CD14-positive monocyte (primary cell): ENCODE results near the gene CDH8. TPM values are rescaled to one million over a fixed set of nuclear protein-coding genes. Genes with fewer than 3 reads are reported as not detected.

Experiments used
- DNase-seq, 3 donors: peaks; one replicate each; pipeline ENCODE4 v3.0.0-alpha.2; 2011 to 2022
- H2AFZ ChIP-seq: 2 replicates; pipeline ENCODE4 v1.6.0; 2012; ENCODE audit warnings: mild to moderate bottlenecking, low read depth, low read length, inconsistent platforms; ENCODE audit not compliant: insufficient read depth, poor library complexity, severe bottlenecking
- H3K27ac ChIP-seq, 2 donors: 1 replicate in 1 of 2; 2 replicates in 1 of 2; pipeline ENCODE4 v1.5.1; 2012 to 2013; ENCODE audit warnings: low read length in 2 of 2, control low read depth in 1 of 2, inconsistent platforms in 1 of 2, low read depth in 1 of 2, mild to moderate bottlenecking in 1 of 2
- H3K27me3 ChIP-seq, 2 donors: one replicate each; pipeline versions ENCODE4 v1.6.0 to v1.6.1; 2011 to 2013; ENCODE audit warnings: low read length in 2 of 2; ENCODE audit not compliant: control insufficient read depth in 2 of 2, insufficient read depth in 2 of 2
- H3K36me3 ChIP-seq, 2 donors: replicated peaks in 1 of 2; 1 replicate in 1 of 2; 2 replicates in 1 of 2; pipeline versions ENCODE4 v1.5.1 to v1.6.1; 2012 to 2013; ENCODE audit warnings: low read length in 2 of 2, control low read depth in 1 of 2, inconsistent platforms in 1 of 2, mild to moderate bottlenecking in 1 of 2; ENCODE audit not compliant: insufficient read depth in 2 of 2, control insufficient read depth in 1 of 2
- H3K4me1 ChIP-seq, 2 donors: 1 replicate in 1 of 2; 2 replicates in 1 of 2; pipeline versions ENCODE4 v1.5.1 to v1.6.1; 2012 to 2013; ENCODE audit warnings: low read length in 2 of 2, control low read depth in 1 of 2, inconsistent platforms in 1 of 2, mild to moderate bottlenecking in 1 of 2, moderate library complexity in 1 of 2; ENCODE audit not compliant: insufficient read depth in 2 of 2, control insufficient read depth in 1 of 2
- H3K4me2 ChIP-seq: replicated peaks from 2 replicates; pipeline ENCODE3; 2012; ENCODE audit warnings: low read length, moderate library complexity, mild to moderate bottlenecking; ENCODE audit not compliant: poor library complexity, severe bottlenecking; ENCODE audit errors: extremely low read depth
- H3K4me3 ChIP-seq, 3 experiments: fragments of 200-600 bp in 1 of 3; sonication (generic) in 1 of 3; replicated peaks in 1 of 3; 1 replicate in 2 of 3; 2 replicates in 1 of 3; pipeline ENCODE4 v1.5.1; 2011 to 2013; ENCODE audit warnings: low read length in 3 of 3, mild to moderate bottlenecking in 3 of 3, control low read depth in 2 of 3, low read depth in 2 of 3, inconsistent platforms in 1 of 3, moderate library complexity in 1 of 3
- H3K79me2 ChIP-seq: 2 replicates; pipeline ENCODE4 v1.6.0; 2012; ENCODE audit warnings: mild to moderate bottlenecking, control low read depth, inconsistent platforms, low read length, moderate library complexity; ENCODE audit not compliant: insufficient read depth
- H3K9ac ChIP-seq: 2 replicates; pipeline ENCODE4 v1.6.0; 2017; ENCODE audit warnings: low read length, mild to moderate bottlenecking; ENCODE audit not compliant: insufficient read depth, poor library complexity, severe bottlenecking
- H3K9me3 ChIP-seq, 2 donors: replicated peaks in 1 of 2; 1 replicate in 1 of 2; 2 replicates in 1 of 2; pipeline versions ENCODE4 v1.5.1 to v1.6.1; 2012 to 2013; ENCODE audit warnings: low read length in 2 of 2, control low read depth in 1 of 2; ENCODE audit not compliant: control insufficient read depth in 1 of 2, insufficient read depth in 1 of 2
- H4K20me1 ChIP-seq: 2 replicates; pipeline ENCODE4 v1.6.0; 2012; ENCODE audit warnings: mild to moderate bottlenecking, low read length, control low read depth, moderate library complexity; ENCODE audit not compliant: insufficient read depth
- H3K27ac Mint-ChIP-seq, 7 donors: one replicate each; pipeline ENCODE4 v1.8.0; 2020; ENCODE audit warnings: mild to moderate bottlenecking in 7 of 7, mixed read lengths in 7 of 7, moderate library complexity in 6 of 7, inconsistent platforms in 2 of 7
- H3K27me3 Mint-ChIP-seq, 3 donors: one replicate each; pipeline ENCODE4 v1.8.0; 2021 to 2022; ENCODE audit warnings: low read depth in 3 of 3, mild to moderate bottlenecking in 3 of 3, mixed read lengths in 3 of 3, moderate library complexity in 3 of 3, inconsistent platforms in 1 of 3
- H3K36me3 Mint-ChIP-seq, 2 donors: one replicate each; pipeline ENCODE4 v1.8.0; 2020; ENCODE audit warnings: mixed read lengths in 2 of 2, inconsistent platforms in 1 of 2, mild to moderate bottlenecking in 1 of 2
- H3K4me1 Mint-ChIP-seq: one replicate; pipeline ENCODE4 v1.8.0; 2020; ENCODE audit warnings: mild to moderate bottlenecking, mixed read lengths
- H3K4me3 Mint-ChIP-seq, 2 donors: one replicate each; pipeline ENCODE4 v1.8.0; 2020; ENCODE audit warnings: mild to moderate bottlenecking in 2 of 2, mixed read lengths in 2 of 2, moderate library complexity in 1 of 2
- H3K9me3 Mint-ChIP-seq, 7 donors: one replicate each; pipeline ENCODE4 v1.8.0; 2020 to 2022; ENCODE audit warnings: mixed read lengths in 7 of 7, mild to moderate bottlenecking in 6 of 7, moderate library complexity in 6 of 7, inconsistent platforms in 2 of 7
- WGBS: methylation state at CpG from one replicate; pipeline ENCODE4 v1.1.5; 2013; ENCODE audit warnings: missing lambda C conversion rate; ENCODE audit not compliant: insufficient coverage; 5-methylcytosine and 5-hydroxymethylcytosine counted together
- intact Hi-C, 2 donors: fragments of 100-400 bp; cut with micrococcal nuclease; formaldehyde crosslinking; loops; one replicate each; pipeline versions ENCODE4 v1.15.0 to v1.15.1; 2023
- polyA plus RNA-seq, 3 donors: library from polyadenylated mRNA; depleted of rRNA in 1 of 3; unstranded in 2 of 3; stranded (reverse) in 1 of 3; fragments of 300-500 nt in 2 of 3; fragments of >200 nt in 1 of 3; fragmentation: Illumina TruSeq in 2 of 3; gene quantifications; 1 replicate in 2 of 3; 2 replicates in 1 of 3; pipeline ENCODE4 v1.2.3, GENCODE V29; 2012 to 2021
- TF ChIP-seq, protein P1 (sequence below): fragments of 200-600 bp; IDR thresholded peaks from one replicate; pipeline ENCODE4 v1.8.0; 2022; ENCODE audit warnings: antibody characterized with exemption, mild to moderate bottlenecking

The CDH8 gene
- polyA plus RNA-seq, 3 donors, result not detected

DNA sequence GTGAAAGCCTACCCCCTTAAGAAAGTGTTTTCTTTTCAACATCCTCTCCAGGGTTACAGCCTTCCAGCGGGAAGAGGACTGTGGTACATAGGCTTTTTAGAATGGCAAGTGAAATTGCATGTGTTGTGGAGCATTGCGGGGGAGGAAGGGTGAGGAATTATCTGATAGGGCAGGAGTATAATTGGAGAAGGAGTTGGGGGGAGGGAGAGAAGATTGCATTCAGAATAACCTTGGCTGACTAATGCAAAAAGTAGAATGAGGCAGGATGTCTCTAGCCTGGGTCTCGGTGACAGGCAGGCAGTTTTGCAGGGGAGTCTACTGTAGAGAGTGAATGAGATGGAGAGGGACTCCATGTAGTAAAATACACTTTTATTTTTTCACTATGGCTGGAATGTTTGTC, 2.4 kb upstream of the CDH8 start:
- DNase-seq, result no peak
- peaks cover 0 to 12% of the 10 kb centered on the region in 2 donors for H3K9me3 ChIP-seq
- no peak overlapping the region for H3K27ac Mint-ChIP-seq
- no peak overlapping the region for H3K4me3 ChIP-seq
- H3K27ac ChIP-seq, result no peak overlapping the region
- H3K9me3 Mint-ChIP-seq, result peaks cover 0 to 13% (median 3%) of the 10 kb centered on the region in 7 donors
- H2AFZ ChIP-seq, result no peak overlapping the region
- intact Hi-C loops, result no loop called here
- H3K4me3 Mint-ChIP-seq, result no peak overlapping the region
- peaks cover 11 to 42% of the 10 kb centered on the region in 2 donors for H3K27me3 ChIP-seq
- H3K9ac ChIP-seq, result no peak overlapping the region
- no peaks in the 10 kb centered on the region for H3K36me3 Mint-ChIP-seq
- peaks cover 40 to 47% (median 46%) of the 10 kb centered on the region in 3 donors for H3K27me3 Mint-ChIP-seq
- H4K20me1 ChIP-seq, result no peaks in the 10 kb centered on the region
- H3K4me1 Mint-ChIP-seq, result no peaks in the 10 kb centered on the region
- no peaks in the 10 kb centered on the region for H3K4me1 ChIP-seq
- 54% methylated on average over 1 of the region's 3 CpGs for WGBS
- H3K79me2 ChIP-seq, result no peaks in the 10 kb centered on the region
- no peak overlapping the region for H3K4me2 ChIP-seq
- no peaks in the 10 kb centered on the region for H3K36me3 ChIP-seq
- TF ChIP-seq, protein P1, sequence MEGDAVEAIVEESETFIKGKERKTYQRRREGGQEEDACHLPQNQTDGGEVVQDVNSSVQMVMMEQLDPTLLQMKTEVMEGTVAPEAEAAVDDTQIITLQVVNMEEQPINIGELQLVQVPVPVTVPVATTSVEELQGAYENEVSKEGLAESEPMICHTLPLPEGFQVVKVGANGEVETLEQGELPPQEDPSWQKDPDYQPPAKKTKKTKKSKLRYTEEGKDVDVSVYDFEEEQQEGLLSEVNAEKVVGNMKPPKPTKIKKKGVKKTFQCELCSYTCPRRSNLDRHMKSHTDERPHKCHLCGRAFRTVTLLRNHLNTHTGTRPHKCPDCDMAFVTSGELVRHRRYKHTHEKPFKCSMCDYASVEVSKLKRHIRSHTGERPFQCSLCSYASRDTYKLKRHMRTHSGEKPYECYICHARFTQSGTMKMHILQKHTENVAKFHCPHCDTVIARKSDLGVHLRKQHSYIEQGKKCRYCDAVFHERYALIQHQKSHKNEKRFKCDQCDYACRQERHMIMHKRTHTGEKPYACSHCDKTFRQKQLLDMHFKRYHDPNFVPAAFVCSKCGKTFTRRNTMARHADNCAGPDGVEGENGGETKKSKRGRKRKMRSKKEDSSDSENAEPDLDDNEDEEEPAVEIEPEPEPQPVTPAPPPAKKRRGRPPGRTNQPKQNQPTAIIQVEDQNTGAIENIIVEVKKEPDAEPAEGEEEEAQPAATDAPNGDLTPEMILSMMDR, result no peak

DNA sequence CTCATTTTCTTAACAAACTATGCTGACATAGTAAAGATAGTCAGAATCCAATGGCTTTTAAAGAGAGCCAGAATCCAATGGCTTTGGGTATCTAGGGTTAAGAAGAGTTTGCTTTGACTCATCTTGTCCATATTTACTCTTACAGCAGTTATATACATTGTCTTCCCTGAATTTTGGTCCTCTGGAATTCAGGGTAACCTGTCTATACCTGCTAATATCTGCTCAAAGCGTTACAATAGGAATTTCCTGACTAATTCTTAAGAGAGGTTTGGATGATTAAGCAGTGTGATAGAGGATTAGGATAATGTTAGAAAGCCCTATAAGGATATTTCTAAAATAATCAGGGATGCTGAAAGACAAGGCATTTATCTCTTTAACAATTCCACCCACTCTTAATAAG, 2.0 kb upstream of the CDH8 start:
- Mint-ChIP-seq H3K9me3 (peaks cover 0 to 13% (median 3%) of the 10 kb centered on the region in 7 donors), H3K36me3 (no peaks in the 10 kb centered on the region), H3K27ac (no peak overlapping the region), H3K4me3 (no peak overlapping the region), H3K27me3 (peaks cover 43 to 51% (median 50%) of the 10 kb centered on the region in 3 donors), H3K4me1 (no peaks in the 10 kb centered on the region)
- Histone ChIP-seq H3K36me3 (no peaks in the 10 kb centered on the region), H3K27me3 (peaks cover 13 to 46% of the 10 kb centered on the region in 2 donors), H3K4me3 (no peak overlapping the region), H4K20me1 (no peaks in the 10 kb centered on the region), H3K27ac (no peak overlapping the region), H3K9ac (no peak overlapping the region), H3K4me2 (no peak overlapping the region), H2AFZ (no peak overlapping the region), H3K4me1 (no peaks in the 10 kb centered on the region), H3K79me2 (no peaks in the 10 kb centered on the region), H3K9me3 (peaks cover 0 to 12% of the 10 kb centered on the region in 2 donors)
- no peak for DNase-seq
- intact Hi-C loops, result no loop called here
- WGBS, result no CpG with 5 or more reads among the region's 1 CpG
- TF ChIP-seq, protein P1, result no peak
